H1 (cell line): ENCODE results near the gene RAB3GAP1. TPM values are rescaled to one million over a fixed set of nuclear protein-coding genes. Genes with fewer than 3 reads are reported as not detected.

Experiments
- CTCF ChIA-PET: fragments of 300-600 bp; sonication (Branson Sonifier 250); formaldehyde crosslinking; loops from one replicate; lab custom pipeline; 2021; ENCODE audit not compliant: partially characterized antibody; lab: Charles Lee
- POLR2A ChIA-PET: fragments of 300-600 bp; sonication (Branson Sonifier 250); formaldehyde crosslinking; loops from one replicate; lab custom pipeline; 2021; ENCODE audit warnings: inconsistent platforms; ENCODE audit not compliant: partially characterized antibody; lab: Charles Lee
- DNase-seq, 2 experiments: peaks; one replicate each; pipeline versions ENCODE4 v3.0.0 to v3.0.0-alpha.2; 2010 to 2022; ENCODE audit warnings: low spot score in 2 of 2, low read depth in 1 of 2, mixed read lengths in 1 of 2
- FAIRE-seq: peaks from 2 replicates; lab custom pipeline; 2011; peaks lifted over from hg19 to GRCh38; lab: Jason Lieb, UNC
- H2AFZ ChIP-seq: 2 replicates; pipeline ENCODE4 v1.8.1; 2012; ENCODE audit warnings: low read length, inconsistent platforms
- H2AK5ac ChIP-seq: 2 replicates; pipeline ENCODE4 v1.6.1; 2013; ENCODE audit warnings: low read depth, low read length
- H2BK120ac ChIP-seq: replicated peaks from 2 replicates; pipeline ENCODE3; 2013; ENCODE audit warnings: low read depth, low read length, inconsistent platforms
- H2BK12ac ChIP-seq: 2 replicates; pipeline ENCODE4 v1.6.1; 2013; ENCODE audit warnings: low read depth, low read length
- H2BK15ac ChIP-seq: 2 replicates; pipeline ENCODE4 v1.6.1; 2013; ENCODE audit warnings: low read length
- H2BK20ac ChIP-seq: 2 replicates; pipeline ENCODE4 v1.6.1; 2013; ENCODE audit warnings: low read length
- H2BK5ac ChIP-seq: 2 replicates; pipeline ENCODE4 v1.6.1; 2013; ENCODE audit warnings: low read depth, low read length
- H3K14ac ChIP-seq: 2 replicates; pipeline ENCODE4 v1.6.1; 2013; ENCODE audit warnings: inconsistent platforms; ENCODE audit not compliant: insufficient read length
- H3K18ac ChIP-seq: 2 replicates; pipeline ENCODE4 v1.6.1; 2013; ENCODE audit warnings: low read length; ENCODE audit errors: extremely low read depth
- H3K23ac ChIP-seq: 2 replicates; pipeline ENCODE4 v1.6.1; 2013; ENCODE audit warnings: inconsistent platforms; ENCODE audit not compliant: insufficient read length
- H3K23me2 ChIP-seq: 2 replicates; pipeline ENCODE4 v1.6.1; 2013; ENCODE audit warnings: low read depth, low read length
- H3K27ac ChIP-seq: 2 replicates; pipeline ENCODE4 v1.6.1; 2011; ENCODE audit warnings: low read depth, low read length, inconsistent platforms
- H3K27me3 ChIP-seq, 4 experiments: replicated peaks in 1 of 4; 1 replicate in 1 of 4; 2 replicates in 3 of 4; pipeline versions ENCODE4 v1.6.1 to v1.8.1; 2011 to 2013; ENCODE audit warnings: low read length in 3 of 4, mild to moderate bottlenecking in 3 of 4, inconsistent platforms in 2 of 4, mixed read lengths in 2 of 4, moderate library complexity in 1 of 4; ENCODE audit not compliant: control insufficient read depth in 3 of 4, insufficient read depth in 3 of 4; ENCODE audit errors: extremely low read depth in 1 of 4
- H3K36me3 ChIP-seq, 4 experiments: 2 replicates each; pipeline versions ENCODE4 v1.6.1 to v1.8.1; 2011 to 2013; ENCODE audit warnings: mild to moderate bottlenecking in 4 of 4, low read length in 3 of 4, moderate library complexity in 2 of 4, control low read depth in 1 of 4, inconsistent platforms in 1 of 4; ENCODE audit not compliant: insufficient read depth in 4 of 4, control insufficient read depth in 2 of 4
- H3K4ac ChIP-seq: replicated peaks from 2 replicates; pipeline ENCODE3; 2013; ENCODE audit warnings: low read length, low read depth, mixed read lengths, inconsistent platforms; ENCODE audit not compliant: insufficient read length
- H3K4me1 ChIP-seq, 4 experiments: replicated peaks in 1 of 4; 1 replicate in 1 of 4; 2 replicates in 3 of 4; pipeline versions ENCODE4 v1.6.1 to v1.8.1; 2011 to 2013; ENCODE audit warnings: low read length in 3 of 4, inconsistent platforms in 2 of 4, mixed read lengths in 1 of 4; ENCODE audit not compliant: insufficient read depth in 4 of 4, control insufficient read depth in 3 of 4
- H3K4me2 ChIP-seq, 2 experiments: 2 replicates each; pipeline versions ENCODE4 v1.6.1 to v1.8.1; 2011 to 2013; ENCODE audit warnings: low read depth in 2 of 2, low read length in 2 of 2, control low read depth in 1 of 2, inconsistent platforms in 1 of 2, mild to moderate bottlenecking in 1 of 2; ENCODE audit not compliant: insufficient read depth in 1 of 2
- H3K4me3 ChIP-seq, 4 experiments: fragments of 200-600, 300-600 bp in 1 of 4; sonication (generic), shearing (Covaris generic), sonication (Bioruptor Twin) in 1 of 4; 2 replicates each; pipeline versions ENCODE4 v1.5.1 to v1.8.1; 2011 to 2016; ENCODE audit warnings: low read length in 4 of 4, low read depth in 3 of 4, control low read depth in 2 of 4, inconsistent platforms in 2 of 4, mild to moderate bottlenecking in 2 of 4, mixed read lengths in 1 of 4, moderate library complexity in 1 of 4; ENCODE audit not compliant: insufficient read depth in 2 of 4; ENCODE audit errors: extremely low read depth in 1 of 4
- H3K56ac ChIP-seq: replicated peaks from 2 replicates; pipeline ENCODE3; 2013; ENCODE audit warnings: low read depth, mild to moderate bottlenecking, mixed read lengths, low read length, inconsistent platforms; ENCODE audit not compliant: insufficient read length
- H3K79me1 ChIP-seq: 2 replicates; pipeline ENCODE4 v1.6.1; 2013; ENCODE audit warnings: low read depth, low read length, control low read depth
- H3K79me2 ChIP-seq, 2 experiments: 2 replicates each; pipeline versions ENCODE4 v1.6.1 to v1.8.1; 2012 to 2013; ENCODE audit warnings: low read length in 2 of 2, mild to moderate bottlenecking in 2 of 2, inconsistent platforms in 1 of 2; ENCODE audit not compliant: insufficient read depth in 2 of 2, control insufficient read depth in 1 of 2
- H3K9ac ChIP-seq, 4 experiments: replicated peaks in 1 of 4; 1 replicate in 1 of 4; 2 replicates in 3 of 4; pipeline versions ENCODE4 v1.6.1 to v1.8.1; 2011 to 2013; ENCODE audit warnings: low read depth in 3 of 4, low read length in 3 of 4, control low read depth in 2 of 4, mild to moderate bottlenecking in 2 of 4, moderate library complexity in 2 of 4, inconsistent platforms in 1 of 4; ENCODE audit errors: extremely low read depth in 1 of 4
- H3K9me3 ChIP-seq, 2 experiments: 2 replicates each; pipeline versions ENCODE4 v1.6.1 to v1.8.1; 2012 to 2013; ENCODE audit warnings: mild to moderate bottlenecking in 2 of 2, moderate library complexity in 2 of 2, control low read depth in 1 of 2, inconsistent platforms in 1 of 2, low read depth in 1 of 2, low read length in 1 of 2, mixed read lengths in 1 of 2; ENCODE audit not compliant: insufficient read depth in 2 of 2
- H4K20me1 ChIP-seq, 2 experiments: replicated peaks in 1 of 2; 2 replicates each; pipeline versions ENCODE3 to v1.8.1; 2011 to 2013; ENCODE audit warnings: inconsistent platforms in 2 of 2, low read length in 2 of 2, mild to moderate bottlenecking in 1 of 2; ENCODE audit not compliant: insufficient read depth in 2 of 2, control insufficient read depth in 1 of 2
- H4K5ac ChIP-seq: 2 replicates; pipeline ENCODE4 v1.6.1; 2013; ENCODE audit warnings: low read length, low read depth, mixed read lengths, inconsistent platforms; ENCODE audit not compliant: insufficient read length
- H4K8ac ChIP-seq: 2 replicates; pipeline ENCODE4 v1.8.0; 2013; ENCODE audit warnings: mild to moderate bottlenecking, moderate library complexity, low read length, inconsistent platforms; ENCODE audit not compliant: insufficient read depth; ENCODE audit errors: extremely low read depth
- H4K91ac ChIP-seq: replicated peaks from 2 replicates; pipeline ENCODE3; 2013; ENCODE audit warnings: low read length, mixed read lengths, inconsistent platforms; ENCODE audit not compliant: insufficient read length
- BCL11A ChIP-seq, 2 experiments: IDR thresholded peaks; one replicate each; pipeline ENCODE4 v1.6.1; 2011; ENCODE audit warnings: low read depth in 2 of 2, low read length in 2 of 2, mild to moderate bottlenecking in 2 of 2
- CBX5 ChIP-seq: fragments of 300-800, 300-1000 bp; sonication (generic); IDR thresholded peaks from 2 replicates; pipeline ENCODE4 v1.7.1; 2016; ENCODE audit warnings: antibody characterized with exemption, low read length, low read depth
- CBX8 ChIP-seq: fragments of 300-800, 300-1000 bp; sonication (generic); IDR thresholded peaks from 2 replicates; pipeline ENCODE4 v1.7.1; 2016; ENCODE audit warnings: low read depth, low read length, borderline replicate concordance
- CEBPB ChIP-seq: IDR thresholded peaks from 2 replicates; pipeline ENCODE4 v1.6.1; 2012; ENCODE audit warnings: low read depth, low read length
- CREB1 ChIP-seq: IDR thresholded peaks from 2 replicates; pipeline ENCODE4 v1.6.1; 2012; ENCODE audit warnings: inconsistent platforms
- HDAC2 ChIP-seq, 2 experiments: fragments of 300-600 bp in 1 of 2; sonication (generic) in 1 of 2; IDR thresholded peaks; 2 replicates each; pipeline ENCODE4 v1.6.1; 2011 to 2012; ENCODE audit warnings: low read depth in 2 of 2, low read length in 2 of 2, mild to moderate bottlenecking in 2 of 2, moderate library complexity in 2 of 2, borderline replicate concordance in 1 of 2, inconsistent platforms in 1 of 2
- JUND ChIP-seq: IDR thresholded peaks from 2 replicates; pipeline ENCODE4 v1.6.1; 2011; ENCODE audit warnings: mild to moderate bottlenecking, improper control_type of control experiment, low read length
- POU5F1 ChIP-seq: IDR thresholded peaks from 2 replicates; pipeline ENCODE4 v1.6.1; 2011; ENCODE audit warnings: low read depth, mild to moderate bottlenecking, low read length, moderate library complexity
- WGBS, 2 experiments: shearing (Covaris generic) in 1 of 2; methylation state at CpG; one replicate each; pipeline versions ENCODE4 v1.1.6 to v1.1.7; 2013 to 2015; ENCODE audit warnings: low lambda C conversion rate in 2 of 2, mixed read lengths in 2 of 2, inconsistent platforms in 1 of 2, low coverage in 1 of 2, missing lambda C conversion rate in 1 of 2; ENCODE audit not compliant: insufficient replicate concordance in 2 of 2, insufficient coverage in 1 of 2, insufficient read length in 1 of 2; ENCODE audit errors: extremely low coverage in 1 of 2, missing lambda C conversion rate in 1 of 2; 5-methylcytosine and 5-hydroxymethylcytosine counted together
- polyA plus RNA-seq, 7 experiments: library from polyadenylated mRNA; depleted of rRNA in 3 of 7; stranded (reverse) in 5 of 7; unstranded in 2 of 7; fragments of >200 nt in 5 of 7; fragments of 200-250 nt in 2 of 7; gene quantifications; 1 replicate in 5 of 7; 2 replicates in 1 of 7; 4 replicates in 1 of 7; pipeline versions ENCODE4 v1.2.1 to v1.2.3, GENCODE V29; 2011 to 2013; ENCODE audit warnings: missing spikeins in 2 of 7, mixed read lengths in 2 of 7
- total RNA-seq: library from RNA; stranded (reverse); fragmentation: NEBNext Ultra II Directional; extraction: Animal tissue kit (Norgen Biotek cat#: 25700); gene quantifications from 2 replicates; pipeline ENCODE4 v1.2.1, GENCODE V29; 2021
- TF ChIP-seq, protein P1 (sequence below), 3 experiments: IDR thresholded peaks; 1 replicate in 2 of 3; 2 replicates in 1 of 3; pipeline versions ENCODE4 v1.5.1 to v1.6.1; 2011; ENCODE audit warnings: low read length in 3 of 3, mild to moderate bottlenecking in 3 of 3, inconsistent platforms in 2 of 3, low read depth in 1 of 3, moderate library complexity in 1 of 3; ENCODE audit not compliant: insufficient read depth in 1 of 3; ENCODE audit errors: control extremely low read depth in 1 of 3
- TF ChIP-seq, protein P2 (sequence below): IDR thresholded peaks from 2 replicates; pipeline ENCODE4 v1.6.1; 2012; ENCODE audit warnings: low read length, inconsistent platforms

Gene RAB3GAP1
- total and polyA plus RNA-seq, 2 of the 8 experiments (the other 6 are each of a cell fraction or from before 2014, with no cell fraction given), result 9.8 to 28.6 TPM

DNA sequence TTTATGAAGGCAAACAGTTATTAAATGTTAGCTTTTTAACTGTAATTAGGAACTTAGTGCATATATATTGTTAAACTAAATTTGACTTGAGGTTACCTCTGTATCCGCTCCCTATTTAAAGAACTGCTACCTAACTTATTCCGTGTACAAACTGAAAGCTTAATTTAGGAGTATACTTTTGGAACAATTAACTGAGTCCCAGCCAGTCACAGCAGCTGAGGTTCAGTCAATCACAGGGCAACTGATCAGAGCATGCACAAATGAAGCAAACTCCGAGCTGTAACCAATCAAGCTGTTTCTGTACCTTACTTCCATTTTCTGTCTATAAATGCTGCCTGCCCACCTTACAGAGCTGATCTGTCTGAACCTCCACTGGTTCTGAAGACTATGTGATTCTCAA, 61.2 kb downstream of the RAB3GAP1 start:
- no peak overlapping the region for H2AK5ac ChIP-seq
- H4K5ac ChIP-seq, result no peak overlapping the region
- no peak overlapping the region for H2BK120ac ChIP-seq
- no peak overlapping the region for H2AFZ ChIP-seq
- no peak overlapping the region for H2BK12ac ChIP-seq
- POLR2A ChIA-PET, result interaction anchor here (0.6 kb wide), 1 partner anchor 393 kb away, joined by 3 read pairs; no protein-coding TSS in a partner anchor
- no peak overlapping the region for H4K91ac ChIP-seq
- no peak overlapping the region for H3K9ac ChIP-seq
- H3K23ac ChIP-seq, result no peak overlapping the region
- H3K9me3 ChIP-seq, result no peaks in the 10 kb centered on the region
- no peak overlapping the region for H3K18ac ChIP-seq
- H2BK5ac ChIP-seq, result no peak overlapping the region
- H3K56ac ChIP-seq, result no peak overlapping the region
- no peaks in the 10 kb centered on the region for H3K27me3 ChIP-seq
- H3K27ac ChIP-seq, result no peak overlapping the region
- H3K14ac ChIP-seq, result no peak overlapping the region
- CTCF ChIA-PET, result interaction anchor here (0.6 to 1.2 kb wide), 4 partner anchors 73 to 1333 kb away, joined by 3 read pairs; no protein-coding TSS in a partner anchor
- H3K36me3 ChIP-seq, result peaks cover 0 to 7% (median 2%) of the 10 kb centered on the region in 4 experiments; a peak in 6 of 8 replicates
- no peak overlapping the region for H2BK20ac ChIP-seq
- peaks cover 0 to 2% of the 10 kb centered on the region in 2 experiments for H4K20me1 ChIP-seq
- H3K79me1 ChIP-seq, result no peaks in the 10 kb centered on the region
- no peaks in the 10 kb centered on the region for H3K4me1 ChIP-seq
- no peak overlapping the region for H3K4ac ChIP-seq
- no peak for DNase-seq
- WGBS, 2 experiments, result 92% methylated on average over 3 of the region's 3 CpGs; no CpG with 5 or more reads in 1 of the 2 experiments
- no peak overlapping the region for H3K4me2 ChIP-seq
- no peaks in the 10 kb centered on the region for H3K79me2 ChIP-seq
- no peak overlapping the region for H4K8ac ChIP-seq
- no peak for FAIRE-seq
- no peaks in the 10 kb centered on the region; the same call in 1 of the 2 replicates for H3K23me2 ChIP-seq
- H3K4me3 ChIP-seq, result no peak overlapping the region
- no peak overlapping the region for H2BK15ac ChIP-seq
- TF ChIP-seq, protein P1, sequence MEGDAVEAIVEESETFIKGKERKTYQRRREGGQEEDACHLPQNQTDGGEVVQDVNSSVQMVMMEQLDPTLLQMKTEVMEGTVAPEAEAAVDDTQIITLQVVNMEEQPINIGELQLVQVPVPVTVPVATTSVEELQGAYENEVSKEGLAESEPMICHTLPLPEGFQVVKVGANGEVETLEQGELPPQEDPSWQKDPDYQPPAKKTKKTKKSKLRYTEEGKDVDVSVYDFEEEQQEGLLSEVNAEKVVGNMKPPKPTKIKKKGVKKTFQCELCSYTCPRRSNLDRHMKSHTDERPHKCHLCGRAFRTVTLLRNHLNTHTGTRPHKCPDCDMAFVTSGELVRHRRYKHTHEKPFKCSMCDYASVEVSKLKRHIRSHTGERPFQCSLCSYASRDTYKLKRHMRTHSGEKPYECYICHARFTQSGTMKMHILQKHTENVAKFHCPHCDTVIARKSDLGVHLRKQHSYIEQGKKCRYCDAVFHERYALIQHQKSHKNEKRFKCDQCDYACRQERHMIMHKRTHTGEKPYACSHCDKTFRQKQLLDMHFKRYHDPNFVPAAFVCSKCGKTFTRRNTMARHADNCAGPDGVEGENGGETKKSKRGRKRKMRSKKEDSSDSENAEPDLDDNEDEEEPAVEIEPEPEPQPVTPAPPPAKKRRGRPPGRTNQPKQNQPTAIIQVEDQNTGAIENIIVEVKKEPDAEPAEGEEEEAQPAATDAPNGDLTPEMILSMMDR (IDR thresholded peaks at IDR 0.05; ENCODE audit: control extremely low read depth in 1 of 3, insufficient read depth in 1 of 3, low read depth in 1 of 3, low read length in 3 of 3), result no peak
- TF ChIP-seq CBX5 (no peak), CBX8 (no peak), CREB1 (no peak), JUND (no peak), CEBPB (no peak), HDAC2 (IDR thresholded peaks at IDR 0.05; ENCODE audit: borderline replicate concordance in 1 of 2, low read depth in 2 of 2, low read length in 2 of 2) (no peak), POU5F1 (no peak), BCL11A (IDR thresholded peaks at IDR 0.05; ENCODE audit: low read depth in 2 of 2, low read length in 2 of 2) (no peak)
- TF ChIP-seq, protein P2, sequence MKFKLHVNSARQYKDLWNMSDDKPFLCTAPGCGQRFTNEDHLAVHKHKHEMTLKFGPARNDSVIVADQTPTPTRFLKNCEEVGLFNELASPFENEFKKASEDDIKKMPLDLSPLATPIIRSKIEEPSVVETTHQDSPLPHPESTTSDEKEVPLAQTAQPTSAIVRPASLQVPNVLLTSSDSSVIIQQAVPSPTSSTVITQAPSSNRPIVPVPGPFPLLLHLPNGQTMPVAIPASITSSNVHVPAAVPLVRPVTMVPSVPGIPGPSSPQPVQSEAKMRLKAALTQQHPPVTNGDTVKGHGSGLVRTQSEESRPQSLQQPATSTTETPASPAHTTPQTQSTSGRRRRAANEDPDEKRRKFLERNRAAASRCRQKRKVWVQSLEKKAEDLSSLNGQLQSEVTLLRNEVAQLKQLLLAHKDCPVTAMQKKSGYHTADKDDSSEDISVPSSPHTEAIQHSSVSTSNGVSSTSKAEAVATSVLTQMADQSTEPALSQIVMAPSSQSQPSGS, result no peak
